CD1c-positive myeloid dendritic cell (primary cell): ENCODE data around the gene ADAMTS17.

Experiments
- DNase-seq: peaks from one replicate; pipeline ENCODE4 v3.0.0-alpha.2; 2016; ENCODE audit errors: extremely low spot score

The ADAMTS17 gene

GRCh38 chr15:100112061-100112420 is 229.7 kb downstream of the ADAMTS17 start:
- no peak for DNase-seq

- DNase-seq, result no peak
These were observed 230.4 kb downstream of the ADAMTS17 start for GRCh38 chr15:100111125-100112060.

GRCh38 chr15:100109486-100110035 is 232.2 kb downstream of the ADAMTS17 start:
- no peak for DNase-seq

- no peak for DNase-seq
These were observed 232.9 kb downstream of the ADAMTS17 start for GRCh38 chr15:100108846-100109245.

GRCh38 chr15:100108346-100108745 is 233.4 kb downstream of the ADAMTS17 start:
- no peak for DNase-seq

- no peak for DNase-seq
These were observed 234.1 kb downstream of the ADAMTS17 start for GRCh38 chr15:100107606-100108225.

GRCh38 chr15:100107151-100107550 is 234.6 kb downstream of the ADAMTS17 start:
- no peak for DNase-seq

- no peak for DNase-seq
These were observed 235.0 kb downstream of the ADAMTS17 start for GRCh38 chr15:100106732-100107131.

GRCh38 chr15:100105101-100105500 is 236.7 kb downstream of the ADAMTS17 start:
- no peak for DNase-seq

GRCh38 chr15:100104245-100104644 is 237.5 kb downstream of the ADAMTS17 start:
- no peak for DNase-seq

GRCh38 chr15:100103828-100104227 is 237.9 kb downstream of the ADAMTS17 start:
- no peak for DNase-seq

- no peak for DNase-seq
These were observed 240.2 kb downstream of the ADAMTS17 start for GRCh38 chr15:100101426-100102089.

GRCh38 chr15:100100926-100101325 is 240.8 kb downstream of the ADAMTS17 start:
- DNase-seq, result no peak

- DNase-seq, result no peak
These were observed 241.8 kb downstream of the ADAMTS17 start for GRCh38 chr15:100099976-100100375.

GRCh38 chr15:100098705-100099104 is 243.1 kb downstream of the ADAMTS17 start:
- DNase-seq, result no peak

GRCh38 chr15:100097342-100098127 is 244.2 kb downstream of the ADAMTS17 start:
- no peak for DNase-seq

GRCh38 chr15:100096700-100097099 is 245.1 kb downstream of the ADAMTS17 start:
- DNase-seq, result no peak

- DNase-seq, result no peak
These were observed 245.6 kb downstream of the ADAMTS17 start for GRCh38 chr15:100096248-100096600.

- no peak for DNase-seq
These were observed 246.1 kb downstream of the ADAMTS17 start for GRCh38 chr15:100095541-100096247.

GRCh38 chr15:100094127-100094510 is 247.7 kb downstream of the ADAMTS17 start:
- DNase-seq, result no peak
